K562 (cell line): Measurements from ENCODE around the gene GATAD2B. TPM values are rescaled to one million over a fixed set of nuclear protein-coding genes. Genes with fewer than 3 reads are reported as not detected.

Experiments used
- ATAC-seq: fragments of 200-7000 bp; cut with Tn5 transposase; 3 replicates; pipeline ENCODE4 v1.9.1; 2020; ENCODE audit warnings: moderate library complexity
- BruUV-seq: library from RNA; stranded (reverse); fragments of 400-500 nt; replicated peaks from 2 replicates; lab custom pipeline; 2021; lab: Mats Ljungman, UMichigan
- CTCF ChIA-PET: fragments of 300-600 bp; formaldehyde crosslinking; extraction: SDS; loops from one replicate; lab custom pipeline; 2021; ENCODE audit warnings: low intra/inter-chr PET ratio; lab: Yijun Ruan, JAX
- POLR2A ChIA-PET: fragments of 300-600, 350-650 bp; sonication (Branson Sonifier 250); formaldehyde crosslinking; extraction: SDS; loops from one replicate; lab custom pipeline; 2021; ENCODE audit warnings: antibody characterized with exemption, inconsistent platforms; lab: Yijun Ruan, JAX
- DNase-seq, 4 experiments: peaks; one replicate each; pipeline versions ENCODE4 v3.0.0 to v3.0.0-alpha.2; 2011 to 2018; ENCODE audit warnings: low spot score in 3 of 4, mixed read lengths in 3 of 4; ENCODE audit errors: extremely low read depth in 1 of 4
- FAIRE-seq: peaks from 2 replicates; lab custom pipeline; 2011; peaks lifted over from hg19 to GRCh38; lab: Jason Lieb, UNC
- H2AFZ ChIP-seq: 2 replicates; pipeline ENCODE4 v1.6.0; 2011; ENCODE audit warnings: low read depth, low read length, control low read depth, inconsistent platforms
- H3K27ac ChIP-seq: fragments of 200-600 bp; 3 replicates; pipeline ENCODE4 v1.8.0; 2011; ENCODE audit warnings: low read depth, mild to moderate bottlenecking, control low read depth, inconsistent platforms, low read length, moderate library complexity, mixed read lengths; ENCODE audit errors: extremely low read depth
- H3K27me3 ChIP-seq, 2 experiments: fragments of 300-600 bp in 1 of 2; 2 replicates in 1 of 2; 3 replicates in 1 of 2; pipeline versions ENCODE4 v1.6.0 to v1.8.0; 2011; ENCODE audit warnings: inconsistent platforms in 2 of 2, low read length in 2 of 2, mild to moderate bottlenecking in 1 of 2, mixed read lengths in 1 of 2, moderate library complexity in 1 of 2; ENCODE audit not compliant: control insufficient read depth in 2 of 2, insufficient read depth in 2 of 2
- H3K36me3 ChIP-seq: fragments of 300-600 bp; 3 replicates; pipeline ENCODE4 v1.8.0; 2011; ENCODE audit warnings: mild to moderate bottlenecking, low read length, inconsistent platforms; ENCODE audit not compliant: control insufficient read depth, insufficient read depth
- H3K4me1 ChIP-seq, 2 experiments: fragments of 200-600 bp in 1 of 2; replicated peaks in 1 of 2; 2 replicates in 1 of 2; 3 replicates in 1 of 2; pipeline versions ENCODE4 v1.5.1 to v1.8.0; 2011; ENCODE audit warnings: inconsistent platforms in 2 of 2, low read length in 2 of 2, mild to moderate bottlenecking in 1 of 2, mixed read lengths in 1 of 2, moderate library complexity in 1 of 2; ENCODE audit not compliant: control insufficient read depth in 2 of 2, insufficient read depth in 2 of 2
- H3K4me2 ChIP-seq: 2 replicates; pipeline ENCODE4 v1.6.1; 2011; ENCODE audit warnings: low read length, control low read depth, inconsistent platforms, mixed read lengths; ENCODE audit not compliant: insufficient read depth
- H3K4me3 ChIP-seq: fragments of 200-600 bp; sonication (generic), shearing (Covaris generic); 2 replicates; pipeline ENCODE4 v1.5.1; 2016; ENCODE audit warnings: control low read depth, inconsistent platforms
- H3K79me2 ChIP-seq: fragments of 200-600 bp; 3 replicates; pipeline ENCODE4 v1.8.0; 2011; ENCODE audit warnings: low read length, inconsistent platforms; ENCODE audit not compliant: control insufficient read depth, insufficient read depth
- H3K9ac ChIP-seq, 2 experiments: 2 replicates each; pipeline versions ENCODE4 v1.6.0 to v1.6.1; 2011; ENCODE audit warnings: low read depth in 2 of 2, low read length in 2 of 2, control low read depth in 1 of 2, inconsistent platforms in 1 of 2, mild to moderate bottlenecking in 1 of 2, mixed read lengths in 1 of 2; ENCODE audit not compliant: insufficient read depth in 1 of 2
- H3K9me1 ChIP-seq: one replicate; pipeline ENCODE4 v1.6.0; 2011; ENCODE audit warnings: inconsistent platforms, mild to moderate bottlenecking, low read length, moderate library complexity; ENCODE audit not compliant: control insufficient read depth, insufficient read depth
- H3K9me3 ChIP-seq: replicated peaks from 2 replicates; pipeline ENCODE4 v1.5.1; 2011; ENCODE audit warnings: low read depth, low read length, inconsistent platforms; ENCODE audit not compliant: control insufficient read depth, insufficient read depth
- H4K20me1 ChIP-seq: replicated peaks from 2 replicates; pipeline ENCODE4 v1.6.1; 2011; ENCODE audit warnings: low read length, inconsistent platforms, mixed read lengths; ENCODE audit not compliant: control insufficient read depth, insufficient read depth
- KAT7 ChIP-seq: sonication (generic); formaldehyde crosslinking; IDR thresholded peaks from 2 replicates; pipeline ENCODE4 v1.8.0; 2022; ENCODE audit warnings: missing genetic modification reagents, mild to moderate bottlenecking, borderline replicate concordance
- KDM4B ChIP-seq, 2 experiments: fragments of 450-650 bp in 1 of 2; sonication (generic) in 1 of 2; IDR thresholded peaks; 2 replicates each; pipeline ENCODE4 v1.6.1; 2016 to 2017; ENCODE audit warnings: borderline replicate concordance in 2 of 2, antibody characterized with exemption in 1 of 2, low read depth in 1 of 2, mild to moderate bottlenecking in 1 of 2
- NFATC3 ChIP-seq: fragments of 450-650 bp; IDR thresholded peaks from 2 replicates; pipeline ENCODE4 v1.6.1; 2017; ENCODE audit warnings: mild to moderate bottlenecking
- SRF ChIP-seq, 2 experiments: fragments of 250-450, 450-650 bp in 1 of 2; sonication (Bioruptor Pico) in 1 of 2; sonication (generic) in 1 of 2; formaldehyde crosslinking; IDR thresholded peaks; 2 replicates each; pipeline versions ENCODE4 v1.5.0 to v1.5.1; 2020 to 2022; ENCODE audit warnings: mild to moderate bottlenecking in 1 of 2, missing genetic modification reagents in 1 of 2
- SRSF1 ChIP-seq: fragments of 200-400 bp; formaldehyde crosslinking; IDR thresholded peaks from 2 replicates; pipeline ENCODE4 v1.6.1; 2017; ENCODE audit warnings: mild to moderate bottlenecking, low read depth, low read length, moderate library complexity
- ZBED1 ChIP-seq: IDR thresholded peaks from 2 replicates; pipeline ENCODE4 v1.6.1; 2014
- ZNF449 ChIP-seq: fragments of 250-450 bp; sonication (Bioruptor Pico); IDR thresholded peaks from 2 replicates; pipeline ENCODE4 v1.8.0; 2022; ENCODE audit warnings: moderate library complexity, mild to moderate bottlenecking, inconsistent platforms
- ZNF740 ChIP-seq, 3 experiments: fragments of 200-800 bp in 1 of 3; sonication (Bioruptor generic) in 1 of 3; sonication (generic) in 1 of 3; formaldehyde crosslinking in 1 of 3; IDR thresholded peaks; 2 replicates each; pipeline versions ENCODE4 v1.6.1 to v1.8.0; 2016 to 2022; ENCODE audit warnings: mild to moderate bottlenecking in 2 of 3, missing compliant biosample characterization in 2 of 3, missing genetic modification characterization in 2 of 3, missing genetic modification reagents in 1 of 3
- WGBS: fragments of 100-300 bp; shearing (Covaris generic); methylation state at CpG from one replicate; pipeline ENCODE4 v1.1.6; 2016; ENCODE audit warnings: low coverage, mixed read lengths; ENCODE audit not compliant: insufficient coverage; ENCODE audit errors: missing lambda C conversion rate; 5-methylcytosine and 5-hydroxymethylcytosine counted together
- in situ Hi-C: fragments of 300-500 bp; cut with MboI; formaldehyde crosslinking; loops from 4 replicates; pipeline ENCODE4 v1.15.0; 2018; ENCODE audit warnings: inconsistent platforms, mixed read lengths
- intact Hi-C: fragments of 100-400 bp; cut with micrococcal nuclease; formaldehyde crosslinking; loops from 2 replicates; pipeline ENCODE4 v1.14.2; 2022
- polyA plus RNA-seq, 8 experiments: library from polyadenylated mRNA; depleted of rRNA in 4 of 8; stranded (reverse) in 5 of 8; unstranded in 3 of 8; fragments of >200 nt; fragmentation: Nextera tagmentation in 2 of 8; fragmentation: Illumina TruSeq in 1 of 8; extraction: Ambion mirVana in 2 of 8; extraction: Trizol in 1 of 8; gene quantifications; 2 replicates each; pipeline versions ENCODE4 v1.2.1 to v1.2.3, GENCODE V29; 2011 to 2014; ENCODE audit warnings: inconsistent platforms in 1 of 8, missing spikeins in 1 of 8
- total RNA-seq, 7 experiments: library from RNA; depleted of rRNA in 6 of 7; stranded (reverse); fragments of >200 nt in 6 of 7; fragmentation: Illumina TruSeq in 2 of 7; extraction: Trizol in 2 of 7; gene quantifications; 2 replicates each; pipeline versions ENCODE4 v1.2.1 to v1.2.3, GENCODE V29; 2011 to 2021; ENCODE audit warnings: low replicate concordance in 1 of 7
- TF ChIP-seq, protein P1 (sequence below), 2 experiments: fragments of 450-650 bp; IDR thresholded peaks; 2 replicates each; pipeline ENCODE4 v1.6.1; 2018; ENCODE audit warnings: mild to moderate bottlenecking in 2 of 2, low read depth in 1 of 2; ENCODE audit not compliant: partially characterized antibody in 2 of 2

The GATAD2B gene
- total and polyA plus RNA-seq, 9 of the 15 experiments (the other 6 are each of a cell fraction or from before 2014, with no cell fraction given) = 1.5 to 40.2 (median 4.9) TPM

- FAIRE-seq (peak; percentile 26), ATAC-seq (no peak), DNase-seq (no peak)
- TF ChIP-seq SRSF1 = no peak
- TF ChIP-seq ZNF449 = no peak
- TF ChIP-seq, protein P1, sequence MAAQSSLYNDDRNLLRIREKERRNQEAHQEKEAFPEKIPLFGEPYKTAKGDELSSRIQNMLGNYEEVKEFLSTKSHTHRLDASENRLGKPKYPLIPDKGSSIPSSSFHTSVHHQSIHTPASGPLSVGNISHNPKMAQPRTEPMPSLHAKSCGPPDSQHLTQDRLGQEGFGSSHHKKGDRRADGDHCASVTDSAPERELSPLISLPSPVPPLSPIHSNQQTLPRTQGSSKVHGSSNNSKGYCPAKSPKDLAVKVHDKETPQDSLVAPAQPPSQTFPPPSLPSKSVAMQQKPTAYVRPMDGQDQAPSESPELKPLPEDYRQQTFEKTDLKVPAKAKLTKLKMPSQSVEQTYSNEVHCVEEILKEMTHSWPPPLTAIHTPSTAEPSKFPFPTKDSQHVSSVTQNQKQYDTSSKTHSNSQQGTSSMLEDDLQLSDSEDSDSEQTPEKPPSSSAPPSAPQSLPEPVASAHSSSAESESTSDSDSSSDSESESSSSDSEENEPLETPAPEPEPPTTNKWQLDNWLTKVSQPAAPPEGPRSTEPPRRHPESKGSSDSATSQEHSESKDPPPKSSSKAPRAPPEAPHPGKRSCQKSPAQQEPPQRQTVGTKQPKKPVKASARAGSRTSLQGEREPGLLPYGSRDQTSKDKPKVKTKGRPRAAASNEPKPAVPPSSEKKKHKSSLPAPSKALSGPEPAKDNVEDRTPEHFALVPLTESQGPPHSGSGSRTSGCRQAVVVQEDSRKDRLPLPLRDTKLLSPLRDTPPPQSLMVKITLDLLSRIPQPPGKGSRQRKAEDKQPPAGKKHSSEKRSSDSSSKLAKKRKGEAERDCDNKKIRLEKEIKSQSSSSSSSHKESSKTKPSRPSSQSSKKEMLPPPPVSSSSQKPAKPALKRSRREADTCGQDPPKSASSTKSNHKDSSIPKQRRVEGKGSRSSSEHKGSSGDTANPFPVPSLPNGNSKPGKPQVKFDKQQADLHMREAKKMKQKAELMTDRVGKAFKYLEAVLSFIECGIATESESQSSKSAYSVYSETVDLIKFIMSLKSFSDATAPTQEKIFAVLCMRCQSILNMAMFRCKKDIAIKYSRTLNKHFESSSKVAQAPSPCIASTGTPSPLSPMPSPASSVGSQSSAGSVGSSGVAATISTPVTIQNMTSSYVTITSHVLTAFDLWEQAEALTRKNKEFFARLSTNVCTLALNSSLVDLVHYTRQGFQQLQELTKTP (IDR thresholded peaks at IDR 0.05; ENCODE audit: low read depth in 1 of 2, partially characterized antibody in 2 of 2) = no peak
- no peak for TF ChIP-seq KAT7 (CRISPR knock-in tag)
- TF ChIP-seq ZBED1 = no peak
- no peak for TF ChIP-seq ZNF740 (CRISPR knock-in tag; IDR thresholded peaks at IDR 0.05)
- TF ChIP-seq ZNF740 (tag; IDR thresholded peaks at IDR 0.05) = no peak
- no peak for TF ChIP-seq KDM4B (IDR thresholded peaks at IDR 0.05; ENCODE audit: borderline replicate concordance in 2 of 2, low read depth in 1 of 2)
- no peak for TF ChIP-seq SRF (CRISPR knock-in tag; IDR thresholded peaks at IDR 0.05)
- no peak for TF ChIP-seq NFATC3
- H3K27ac ChIP-seq = no peak overlapping the region
- H3K9me1 ChIP-seq = no peaks in the 10 kb centered on the region
- H2AFZ ChIP-seq = no peak overlapping the region
- ChIA-PET POLR2A (interaction anchor here (1.0 kb wide), 1 partner anchor 18 kb away, joined by 4 read pairs; no protein-coding TSS in a partner anchor), CTCF (no interaction called here)
- H3K79me2 ChIP-seq = peaks cover 40% of the 10 kb centered on the region
- H3K4me2 ChIP-seq = no peak overlapping the region
- intact Hi-C loops = no loop called here
- H3K4me3 ChIP-seq = no peak overlapping the region
- H3K36me3 ChIP-seq = peaks cover 12% of the 10 kb centered on the region
- in situ Hi-C loops = no loop called here
- WGBS = 77% methylated on average over 3 of the region's 3 CpGs
- peaks cover 0 to 3% of the 10 kb centered on the region in 2 experiments; a peak in 1 of 5 replicates for H3K4me1 ChIP-seq
- H4K20me1 ChIP-seq = no peaks in the 10 kb centered on the region; the same call in 1 of the 2 replicates
- no TSS peak for BruUV-seq
- H3K9ac ChIP-seq = no peak overlapping the region
- no peaks in the 10 kb centered on the region for H3K27me3 ChIP-seq
- H3K9me3 ChIP-seq = no peaks in the 10 kb centered on the region
These were observed 90.5 kb downstream of the GATAD2B start for GRCh38 chr1:153832293-153832692.
